Ishikawa (cell line): Measurements from ENCODE around the gene PPP1R13B.

Experiments
- CEBPB ChIP-seq: IDR thresholded peaks from 2 replicates; pipeline ENCODE4 v1.6.1; 2012
- CREB1 ChIP-seq: IDR thresholded peaks from 2 replicates; pipeline ENCODE4 v1.6.1; 2012; ENCODE audit warnings: low read depth
- EGR1 ChIP-seq: IDR thresholded peaks from 2 replicates; pipeline ENCODE4 v1.6.1; 2012
- EP300 ChIP-seq: IDR thresholded peaks from 2 replicates; pipeline ENCODE4 v1.6.1; 2012; ENCODE audit warnings: borderline replicate concordance
- FOXM1 ChIP-seq: IDR thresholded peaks from 2 replicates; pipeline ENCODE4 v1.6.1; 2012; ENCODE audit warnings: low read depth, borderline replicate concordance
- MAX ChIP-seq: IDR thresholded peaks from 2 replicates; pipeline ENCODE4 v1.6.1; 2012
- NFIC ChIP-seq: IDR thresholded peaks from 2 replicates; pipeline ENCODE4 v1.6.1; 2012
- RAD21 ChIP-seq: IDR thresholded peaks from 2 replicates; pipeline ENCODE4 v1.6.1; 2012; ENCODE audit warnings: low read depth
- REST ChIP-seq: IDR thresholded peaks from 2 replicates; pipeline ENCODE4 v1.6.1; 2012; ENCODE audit warnings: low read depth, mild to moderate bottlenecking
- TAF1 ChIP-seq: IDR thresholded peaks from 2 replicates; pipeline ENCODE4 v1.6.1; 2012; ENCODE audit warnings: low read depth, mild to moderate bottlenecking
- TCF12 ChIP-seq: IDR thresholded peaks from 2 replicates; pipeline ENCODE4 v1.6.1; 2012; ENCODE audit warnings: low read depth
- TEAD4 ChIP-seq: IDR thresholded peaks from 2 replicates; pipeline ENCODE4 v1.6.1; 2012
- USF1 ChIP-seq: IDR thresholded peaks from 2 replicates; pipeline ENCODE4 v1.6.1; 2012
- YY1 ChIP-seq: IDR thresholded peaks from 2 replicates; pipeline ENCODE4 v1.6.1; 2012; ENCODE audit warnings: low read depth
- ZBTB7A ChIP-seq: IDR thresholded peaks from 2 replicates; pipeline ENCODE4 v1.6.1; 2012; ENCODE audit warnings: low read depth

PPP1R13B gene

GRCh38 chr14:103744621-103745395 is 102.6 kb downstream of the PPP1R13B start:
- no peak for TF ChIP-seq REST

- TF ChIP-seq RAD21 (no peak), REST (no peak), YY1 (no peak), TEAD4 (no peak), TCF12 (no peak), CEBPB (no peak), FOXM1 (no peak), TAF1 (no peak), EP300 (no peak), CREB1 (no peak), EGR1 (no peak), USF1 (no peak), ZBTB7A (no peak), NFIC (no peak), MAX (no peak)
Observed at GRCh38 chr14:103743691-103744090, 103.7 kb downstream of the PPP1R13B start.

- TF ChIP-seq CREB1, result no peak
- TF ChIP-seq YY1, result no peak
- TF ChIP-seq REST, result no peak
- TF ChIP-seq RAD21, result no peak
- TF ChIP-seq CEBPB, result no peak
- no peak for TF ChIP-seq NFIC
- no peak for TF ChIP-seq USF1
- no peak for TF ChIP-seq EGR1
- no peak for TF ChIP-seq ZBTB7A
Observed at GRCh38 chr14:103742499-103743255, 104.7 kb downstream of the PPP1R13B start.

GRCh38 chr14:103741876-103742275 is 105.5 kb downstream of the PPP1R13B start:
- TF ChIP-seq NFIC (no peak), TCF12 (no peak), EP300 (no peak), USF1 (no peak), EGR1 (no peak), YY1 (no peak), CREB1 (no peak), FOXM1 (no peak), TEAD4 (no peak)
